IPS DF 6.9 (cell line): ENCODE measurements around the gene KIF2A.

Source experiments
- DNase-seq: peaks from one replicate; pipeline ENCODE4 v3.0.0-alpha.2; 2013; ENCODE audit warnings: low read depth, low spot score
- H3K27ac ChIP-seq: one replicate; pipeline ENCODE4 v1.5.1; 2013; ENCODE audit warnings: low read length, control low read depth
- H3K27me3 ChIP-seq: 2 replicates; pipeline ENCODE4 v1.6.1; 2013; ENCODE audit warnings: mild to moderate bottlenecking, low read length; ENCODE audit not compliant: control insufficient read depth, insufficient read depth
- H3K36me3 ChIP-seq: 2 replicates; pipeline ENCODE4 v1.6.1; 2013; ENCODE audit warnings: low read length; ENCODE audit not compliant: control insufficient read depth, insufficient read depth
- H3K4me1 ChIP-seq: 2 replicates; pipeline ENCODE4 v1.6.1; 2013; ENCODE audit warnings: low read length; ENCODE audit not compliant: control insufficient read depth, insufficient read depth
- H3K4me3 ChIP-seq: 2 replicates; pipeline ENCODE4 v1.5.1; 2013; ENCODE audit warnings: mild to moderate bottlenecking, low read length
- H3K9me3 ChIP-seq: 2 replicates; pipeline ENCODE4 v1.6.1; 2013; ENCODE audit warnings: low read length, inconsistent platforms; ENCODE audit not compliant: control insufficient read depth, insufficient read depth
- WGBS: extraction: QIAGEN DNeasy Blood & Tissue Kit; methylation state at CpG from one replicate; pipeline ENCODE4 v1.1.7; 2013; ENCODE audit warnings: mixed read lengths, missing lambda C conversion rate; ENCODE audit not compliant: insufficient read length, insufficient coverage; 5-methylcytosine and 5-hydroxymethylcytosine counted together

The KIF2A gene

DNA sequence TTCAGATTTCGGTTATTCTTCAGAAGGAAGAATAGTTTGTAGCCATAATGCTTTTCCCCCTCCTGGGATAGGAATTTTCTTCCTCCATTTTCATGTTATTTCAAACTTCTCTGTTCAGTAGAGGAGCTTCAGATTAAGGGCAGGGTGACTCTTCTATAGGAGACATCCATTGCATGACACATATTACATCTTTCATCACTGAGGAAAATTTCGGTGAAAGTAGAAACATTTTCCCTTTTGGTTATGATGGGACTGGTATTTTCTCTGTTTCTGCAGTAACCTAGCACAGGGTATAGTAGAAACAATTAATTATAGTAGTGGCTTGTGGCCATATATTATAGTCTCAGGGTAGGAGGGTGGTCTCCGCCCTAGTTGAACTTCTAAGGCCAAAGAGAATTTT lies 107.7 kb downstream of the KIF2A start:
- H3K36me3 ChIP-seq: no peaks in the 10 kb centered on the region
- no peak for DNase-seq
- WGBS: no CpG with 5 or more reads among the region's 3 CpGs
- peak overlapping the region; percentile 93; the same call in 1 of the 2 replicates for H3K4me3 ChIP-seq
- H3K9me3 ChIP-seq: no peaks in the 10 kb centered on the region
- H3K4me1 ChIP-seq: no peaks in the 10 kb centered on the region
- no peak overlapping the region for H3K27ac ChIP-seq
- no peaks in the 10 kb centered on the region for H3K27me3 ChIP-seq

DNA sequence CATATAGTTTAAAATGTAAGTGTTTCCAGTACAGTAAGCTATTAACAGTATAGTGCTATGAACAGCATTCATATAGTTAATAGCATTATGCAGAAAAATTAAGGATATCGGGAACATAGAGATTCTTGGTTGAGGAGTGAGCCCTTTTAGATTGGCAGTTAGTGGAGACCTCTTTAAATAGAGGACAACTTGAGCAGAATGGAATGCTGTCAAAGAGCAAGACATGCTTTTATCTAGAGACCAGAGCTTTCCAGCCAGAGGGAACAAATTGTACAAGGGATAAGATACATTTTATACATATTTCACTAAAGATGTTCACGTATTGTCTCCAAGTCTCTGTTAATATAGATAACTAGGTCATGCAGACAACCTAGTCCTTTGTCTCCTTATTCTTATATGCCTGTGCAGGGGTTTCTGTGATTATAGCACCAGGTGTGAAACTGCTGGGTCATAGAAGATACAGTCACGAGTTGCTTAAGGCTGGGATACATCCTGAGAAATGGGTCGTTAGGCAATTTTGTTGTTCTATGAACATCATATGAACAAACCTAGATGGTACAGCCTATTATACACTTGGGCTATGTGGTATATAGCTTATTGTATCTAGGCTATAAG lies 112.6 kb downstream of the KIF2A start:
- Histone ChIP-seq H3K9me3 (no peaks in the 10 kb centered on the region), H3K27me3 (no peaks in the 10 kb centered on the region), H3K36me3 (no peaks in the 10 kb centered on the region), H3K27ac (no peak overlapping the region), H3K4me1 (no peaks in the 10 kb centered on the region), H3K4me3 (no peak overlapping the region)
- WGBS: no CpG with 5 or more reads among the region's 4 CpGs
- DNase-seq: no peak

DNA sequence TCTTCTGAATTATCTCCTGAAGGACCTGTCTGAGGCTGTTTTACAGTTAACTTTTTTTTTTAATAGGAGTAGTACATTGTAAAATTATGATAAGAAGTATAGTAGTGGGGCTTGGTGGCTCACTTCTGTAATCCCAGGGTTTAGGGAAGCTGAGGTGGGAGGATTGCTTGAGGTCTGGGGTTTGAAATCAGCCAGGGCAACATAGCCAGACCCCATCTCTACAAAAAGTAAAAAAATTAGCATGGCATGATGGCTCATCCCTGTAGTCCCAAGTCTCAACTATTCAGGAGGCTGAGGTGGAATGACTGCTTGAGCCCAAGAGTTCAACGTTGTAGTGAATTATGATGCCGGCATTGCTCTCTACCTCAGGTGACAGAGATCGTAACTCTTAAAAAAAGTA lies 113.6 kb downstream of the KIF2A start:
- Histone ChIP-seq H3K27me3 (no peaks in the 10 kb centered on the region), H3K9me3 (no peaks in the 10 kb centered on the region), H3K4me3 (no peak overlapping the region), H3K27ac (no peak overlapping the region), H3K36me3 (no peaks in the 10 kb centered on the region), H3K4me1 (no peaks in the 10 kb centered on the region)
- whole genome bisulfite sequencing: no CpG with 5 or more reads among the region's 3 CpGs
- DNase-seq: no peak

DNA sequence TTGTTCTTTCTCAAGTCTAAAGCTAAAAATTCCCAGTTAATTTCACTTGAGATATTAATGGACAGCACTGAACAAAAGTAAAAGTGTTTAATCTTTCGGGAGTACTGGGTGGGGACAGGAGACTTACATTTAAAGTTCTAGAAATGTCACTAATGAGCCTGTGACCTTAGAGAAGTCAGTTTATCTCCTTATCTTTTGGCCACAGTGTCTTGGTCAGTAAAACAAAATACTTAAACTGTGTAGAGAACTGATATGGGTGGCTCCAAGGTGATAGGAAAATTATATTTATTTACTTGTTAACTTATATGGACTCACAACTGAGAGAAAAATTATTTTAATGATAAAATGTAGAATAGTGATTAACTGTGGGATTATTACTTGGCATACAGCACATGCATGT lies 115.4 kb downstream of the KIF2A start:
- no peak overlapping the region for H3K27ac ChIP-seq
- no peak overlapping the region for H3K4me3 ChIP-seq
- DNase-seq: no peak
- no CpG with 5 or more reads among the region's 1 CpG for WGBS
- no peaks in the 10 kb centered on the region for H3K4me1 ChIP-seq
- no peaks in the 10 kb centered on the region for H3K9me3 ChIP-seq
- H3K27me3 ChIP-seq: no peaks in the 10 kb centered on the region
- no peaks in the 10 kb centered on the region for H3K36me3 ChIP-seq

DNA sequence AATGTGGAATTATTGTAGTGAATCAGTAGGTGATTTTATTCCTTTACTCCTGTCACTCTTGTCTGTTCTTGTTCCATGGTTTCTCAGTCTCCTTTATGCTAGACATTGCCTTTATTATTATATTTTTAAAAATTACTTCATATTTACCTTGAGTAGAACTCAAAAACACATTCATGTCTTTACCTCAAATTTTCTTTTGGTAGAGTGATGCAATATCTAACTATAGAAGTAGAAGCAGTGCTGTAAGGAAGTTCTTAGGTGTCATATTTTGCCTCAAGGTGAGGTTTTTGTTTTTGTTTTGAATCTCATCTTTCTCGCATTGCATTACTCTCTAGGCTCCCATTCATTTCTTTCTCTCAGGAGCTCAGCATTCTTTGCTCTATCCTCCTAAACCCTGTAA lies 118.8 kb downstream of the KIF2A start:
- Histone ChIP-seq H3K4me3 (no peak overlapping the region), H3K27me3 (no peaks in the 10 kb centered on the region), H3K4me1 (no peaks in the 10 kb centered on the region), H3K27ac (no peak overlapping the region), H3K9me3 (no peaks in the 10 kb centered on the region; the same call in 1 of the 2 replicates), H3K36me3 (no peaks in the 10 kb centered on the region)
- no peak for DNase-seq
- WGBS: no CpG with 5 or more reads among the region's 1 CpG

DNA sequence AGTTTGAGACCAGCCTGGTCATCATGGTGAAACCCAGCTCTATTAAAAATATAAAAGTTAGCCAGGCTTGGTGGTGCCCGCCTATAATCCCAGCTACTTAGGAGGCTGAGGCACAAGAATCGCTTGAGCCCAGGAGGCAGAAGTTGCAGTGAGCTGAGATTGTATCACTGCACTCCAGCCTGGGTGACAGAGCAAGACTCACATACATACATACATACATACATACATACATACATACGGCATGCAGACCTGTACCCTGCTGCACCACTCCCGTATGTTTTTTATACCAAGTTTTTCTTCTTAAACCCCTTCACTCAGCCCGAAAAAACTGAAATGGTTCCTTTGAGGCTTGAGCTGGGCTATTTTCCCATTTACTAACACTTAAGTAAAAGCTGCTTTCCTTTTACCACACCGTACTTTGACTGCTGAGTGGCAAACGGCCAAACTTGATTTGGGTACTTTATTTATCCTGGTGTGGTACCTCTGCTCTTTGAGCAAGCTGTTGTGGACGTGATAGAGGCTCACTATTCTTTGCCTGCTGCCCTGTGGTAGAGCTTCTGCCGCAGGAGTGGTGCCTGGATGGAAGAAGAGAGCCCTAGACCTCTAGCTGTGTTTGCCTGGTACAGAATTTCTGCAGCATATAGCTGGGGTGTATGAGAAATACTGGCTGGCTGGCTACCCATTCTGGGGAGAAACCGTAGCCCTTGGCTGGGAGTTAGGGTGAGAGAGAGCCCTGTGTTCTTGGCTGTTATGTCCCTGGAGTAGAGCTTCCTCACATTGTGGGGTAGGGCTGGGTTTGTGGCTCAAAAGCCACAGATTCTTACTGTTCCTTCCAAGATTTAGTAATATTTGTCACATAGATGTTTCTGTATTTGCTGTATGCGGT lies 126.0 kb downstream of the KIF2A start:
- Histone ChIP-seq H3K27ac (no peak overlapping the region), H3K4me1 (no peaks in the 10 kb centered on the region), H3K4me3 (no peak overlapping the region), H3K9me3 (no peaks in the 10 kb centered on the region; the same call in 1 of the 2 replicates), H3K27me3 (no peaks in the 10 kb centered on the region), H3K36me3 (no peaks in the 10 kb centered on the region)
- WGBS: no CpG with 5 or more reads among the region's 11 CpGs
- DNase-seq: no peak

DNA sequence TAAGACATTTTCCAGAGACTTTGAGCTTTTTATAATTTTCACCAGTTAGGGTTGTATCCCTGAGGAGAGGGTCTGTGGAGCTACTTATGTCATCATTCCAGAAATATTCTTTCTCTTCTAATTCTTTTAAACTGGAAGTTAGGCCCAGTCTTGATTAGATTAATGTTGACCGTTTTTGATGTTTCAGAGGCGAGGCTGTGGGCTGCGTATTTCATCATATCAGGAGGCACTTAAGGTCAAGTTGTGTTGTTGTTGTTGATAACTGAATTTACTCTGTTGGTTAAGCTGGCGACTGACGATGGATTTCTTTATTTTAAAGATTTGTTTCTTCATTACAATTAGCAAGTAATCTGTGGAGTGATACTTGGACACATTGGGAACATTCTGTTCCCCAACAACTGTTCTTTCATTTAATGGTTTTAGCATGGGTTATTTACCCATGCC lies 126.6 kb downstream of the KIF2A start:
- no peak for DNase-seq
- no peak overlapping the region for H3K27ac ChIP-seq
- WGBS: no CpG with 5 or more reads among the region's 5 CpGs

More for the DNA sequence above, 126.6 kb downstream of the KIF2A start:
- no peaks in the 10 kb centered on the region for H3K4me1 ChIP-seq
- no peaks in the 10 kb centered on the region for H3K9me3 ChIP-seq
- no peak overlapping the region for H3K4me3 ChIP-seq
- H3K27me3 ChIP-seq: no peaks in the 10 kb centered on the region
- H3K36me3 ChIP-seq: no peaks in the 10 kb centered on the region
